Posterior cingulate gyrus (tissue), 11 donors: Measurements from ENCODE around the gene LRRC19.

Experiments
- DNase-seq, 10 donors: peaks; one replicate each; pipeline versions ENCODE4 v3.0.0 to v3.0.0-alpha.2; 2020 to 2021; ENCODE audit warnings: mixed read lengths in 3 of 10
- intact Hi-C: fragments of 100-400 bp; cut with DNase I; formaldehyde crosslinking; loops from one replicate; pipeline ENCODE4 v1.15.1; 2023

Gene LRRC19

DNA sequence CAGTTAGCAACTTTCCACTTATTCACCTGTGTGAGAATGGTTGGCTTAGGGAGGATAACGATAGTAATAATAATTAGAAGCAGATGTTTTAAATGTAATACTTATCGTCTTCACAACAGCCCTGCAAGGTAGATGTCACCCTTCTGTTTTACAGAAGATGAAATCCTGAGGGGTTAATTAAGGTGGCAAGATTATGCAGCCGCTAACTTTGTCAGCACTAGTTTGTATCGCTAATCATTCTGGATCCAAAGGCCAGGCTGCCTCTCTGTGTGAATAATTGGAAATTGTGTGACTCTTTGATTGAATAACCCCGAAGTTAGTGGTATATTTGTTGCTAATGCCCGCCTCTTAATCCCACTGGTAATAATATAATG lies 48.6 kb downstream of the LRRC19 start:
- DNase-seq: no peak
- intact Hi-C loops: loop anchor here (2.0 to 5.0 kb wide), 2 partner anchors 64 to 615 kb away; partner anchors contain the start of genes C9orf72 and CAAP1

DNA sequence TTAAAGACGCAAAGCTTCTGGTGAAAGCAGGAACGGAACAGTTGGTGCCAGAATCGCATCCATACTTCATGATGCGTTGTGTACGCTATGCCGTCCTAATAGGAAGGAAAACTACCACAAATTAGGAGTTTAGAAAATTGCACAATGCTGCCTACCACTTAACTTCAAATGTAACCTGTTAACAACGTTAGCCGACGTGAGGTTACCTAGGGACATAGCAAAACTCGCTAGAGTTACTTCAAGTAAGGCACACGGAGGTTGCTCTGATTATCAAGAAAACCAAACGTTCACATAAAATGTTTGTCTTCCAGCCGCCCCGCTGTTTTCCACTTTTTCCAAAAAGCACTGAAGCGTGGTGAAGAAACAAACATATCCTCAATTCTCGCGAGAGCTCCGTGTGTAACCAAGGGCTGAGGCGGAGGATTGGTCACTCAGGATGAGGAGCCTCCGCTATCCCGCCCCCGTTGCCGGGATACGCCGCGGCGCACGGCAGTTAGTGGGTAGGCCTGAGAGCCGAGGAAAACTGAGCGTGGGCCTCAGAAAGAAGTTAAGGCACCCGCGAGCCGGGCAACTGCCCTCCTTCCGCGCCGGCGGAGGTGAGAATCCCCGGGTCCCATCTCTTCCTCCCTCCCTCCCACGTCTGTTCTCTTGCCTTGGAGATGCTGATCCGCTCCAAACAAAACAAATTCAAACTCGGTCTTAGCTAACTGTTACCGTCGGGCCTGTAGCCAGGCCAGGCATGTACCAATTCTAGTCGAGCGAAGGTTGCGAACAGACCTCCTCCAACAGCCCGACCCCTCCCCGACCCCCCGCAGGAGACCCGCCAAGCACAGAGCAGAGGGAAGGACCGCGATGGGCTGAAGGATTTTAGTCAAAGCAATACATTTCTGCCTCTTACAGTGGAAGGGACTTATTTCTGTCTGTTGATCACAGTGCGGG lies 49.3 kb downstream of the LRRC19 start, which contains the start of gene IFT74:
TSS of gene IFT74 (plus strand) at position 492 of the 939 bp plus-strand sequence. CDS start 5,556 bp downstream, outside the sequence.
- DNase-seq: peak; percentile 92 to 100 (median 98)
- intact Hi-C loops: loop anchor here (2.0 to 5.0 kb wide), 2 partner anchors 63 to 616 kb away; partner anchors contain the start of genes C9orf72 and CAAP1

DNA sequence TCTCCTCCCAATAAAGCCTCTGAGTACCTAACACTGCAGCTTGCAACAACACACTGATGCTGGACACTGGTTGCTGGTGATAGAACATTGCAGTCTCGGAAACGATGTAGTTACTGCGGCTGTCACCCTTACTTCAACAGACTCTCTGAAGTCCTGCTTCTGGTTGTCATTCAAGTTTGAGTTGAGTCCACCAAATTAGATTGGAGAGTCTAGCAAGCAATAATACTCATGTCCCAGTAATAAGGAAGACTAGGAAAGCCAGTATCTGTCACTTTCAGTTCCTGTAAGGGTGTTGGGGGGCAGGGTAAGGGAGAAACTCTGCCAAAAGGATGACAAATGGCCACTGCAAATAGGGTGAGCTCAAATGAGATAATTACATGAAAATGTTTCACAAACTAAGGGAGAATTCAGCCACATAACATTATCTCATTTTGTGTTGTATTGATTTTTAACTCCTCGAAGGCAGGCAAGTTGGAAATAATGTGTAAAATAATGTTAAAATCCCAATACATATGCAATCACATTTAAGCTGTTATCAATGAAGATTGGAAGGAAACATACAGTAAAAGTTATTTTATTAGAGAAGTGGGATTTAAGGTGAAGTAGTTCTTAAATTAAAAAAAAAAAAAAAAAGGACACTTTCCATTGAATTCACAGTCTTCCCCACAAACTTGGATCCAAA lies 50.1 kb downstream of the LRRC19 start:
- intact Hi-C loops: loop anchor here (5.0 kb wide), 1 partner anchor 617 kb away; the partner anchor contains the start of gene C9orf72

DNA sequence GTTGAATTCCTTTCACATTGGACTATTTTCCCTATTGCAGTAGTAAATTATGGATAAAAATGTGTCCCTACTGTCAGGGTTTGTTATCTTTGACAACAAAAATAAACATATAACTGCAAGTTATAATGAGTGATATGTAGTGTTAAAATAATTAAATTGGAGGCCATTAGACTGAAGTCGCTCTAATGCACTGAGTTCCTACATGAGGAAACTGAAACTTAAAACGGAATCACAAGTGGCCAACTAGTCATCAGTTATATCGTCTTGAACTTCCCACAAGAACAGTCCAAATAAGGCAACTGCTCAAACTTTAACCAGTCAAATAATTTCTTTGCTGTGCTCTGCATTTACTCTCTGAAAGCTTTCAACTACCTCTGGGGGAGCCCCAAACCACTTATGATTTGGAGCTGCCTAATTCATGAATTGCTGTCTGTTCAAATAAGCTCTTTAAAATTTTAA lies 51.4 kb downstream of the LRRC19 start:
- no peak for DNase-seq
- intact Hi-C loops: no loop called here

More for the DNA sequence above, 50.1 kb downstream of the LRRC19 start:
- DNase-seq: no peak

DNA sequence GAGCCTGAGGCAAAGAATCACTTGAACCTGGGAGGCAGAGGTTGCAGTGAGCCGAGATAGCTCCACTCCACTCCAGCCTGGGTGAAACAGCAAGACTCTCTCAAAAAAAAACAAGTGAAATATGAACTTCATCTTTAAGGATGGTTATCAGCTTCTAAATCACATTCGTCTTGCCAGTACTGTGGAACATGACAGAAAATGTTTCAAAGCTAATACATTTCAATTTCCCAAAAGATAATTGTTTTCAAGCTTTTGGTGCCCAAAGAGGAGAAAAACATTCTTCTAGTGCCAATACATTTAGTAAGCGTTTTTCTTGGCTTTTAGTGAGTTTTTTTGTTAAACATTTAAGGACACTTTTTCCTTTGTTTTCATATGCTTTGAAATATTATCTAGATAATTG lies 53.7 kb downstream of the LRRC19 start:
- DNase-seq: no peak
- intact Hi-C loops: no loop called here

DNA sequence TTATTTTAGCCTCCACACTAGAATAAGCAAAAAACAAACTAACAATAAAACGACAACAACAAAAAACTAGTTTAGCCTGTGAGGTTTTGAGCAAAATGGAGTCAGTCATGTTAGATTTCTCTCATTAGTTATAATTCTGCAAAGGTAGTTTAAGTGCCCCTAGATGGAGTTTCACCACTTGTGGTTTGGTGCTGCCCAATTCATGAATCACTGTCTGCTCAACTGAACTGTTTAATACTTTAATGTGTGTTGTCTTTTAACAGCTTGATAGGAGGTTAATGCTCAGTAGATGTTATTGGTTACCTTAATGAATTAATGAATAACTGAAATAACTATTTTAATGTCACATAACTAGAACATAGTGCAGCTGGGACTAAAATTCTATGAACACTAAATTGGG lies 55.0 kb downstream of the LRRC19 start:
- DNase-seq: no peak
- intact Hi-C loops: no loop called here

DNA sequence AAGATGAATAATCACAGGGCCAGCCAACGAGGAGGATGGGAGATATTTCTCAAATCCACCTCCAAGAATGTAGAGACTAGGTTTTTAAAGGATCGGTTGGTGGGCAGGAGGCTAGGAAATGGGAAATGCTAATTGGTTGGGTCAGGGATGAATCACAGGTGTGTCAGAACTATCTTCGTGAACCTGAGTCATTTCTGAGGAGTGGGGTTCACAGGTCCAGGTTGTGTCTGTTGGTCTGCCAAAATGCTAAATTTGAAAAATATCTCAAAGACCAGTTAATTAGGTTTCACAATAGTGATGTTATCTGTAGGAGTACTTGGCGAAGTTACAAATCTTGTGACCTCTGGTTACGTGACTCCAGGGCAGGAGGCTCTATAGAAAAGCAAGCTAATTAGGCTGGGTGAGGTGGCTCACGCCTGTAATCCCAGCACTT lies 55.8 kb downstream of the LRRC19 start:
- intact Hi-C loops: no loop called here

DNA sequence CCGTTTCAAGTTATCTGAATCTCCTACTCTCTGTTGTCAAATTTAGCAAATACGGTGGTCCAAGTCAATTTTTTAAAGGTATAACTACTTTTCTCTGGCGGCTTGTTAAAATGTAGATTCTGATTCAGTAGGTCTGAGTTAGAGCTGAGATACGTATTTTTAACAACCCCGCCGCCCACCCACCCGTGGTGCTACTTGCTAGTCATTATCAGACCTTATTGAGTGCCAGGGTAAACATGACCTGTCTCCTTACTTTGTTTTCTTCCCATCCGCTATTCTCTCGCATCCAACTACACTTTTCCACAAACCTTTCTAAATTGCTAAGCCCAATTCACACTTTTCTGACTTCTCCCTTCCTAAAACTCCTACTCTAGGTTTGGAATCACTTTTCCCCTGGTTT lies 57.7 kb downstream of the LRRC19 start:
- intact Hi-C loops: loop anchor here (2.0 kb wide), 1 partner anchor 55 kb away; the partner anchor contains the start of gene CAAP1
- DNase-seq: no peak

More for the DNA sequence above, 55.8 kb downstream of the LRRC19 start:
- no peak for DNase-seq

DNA sequence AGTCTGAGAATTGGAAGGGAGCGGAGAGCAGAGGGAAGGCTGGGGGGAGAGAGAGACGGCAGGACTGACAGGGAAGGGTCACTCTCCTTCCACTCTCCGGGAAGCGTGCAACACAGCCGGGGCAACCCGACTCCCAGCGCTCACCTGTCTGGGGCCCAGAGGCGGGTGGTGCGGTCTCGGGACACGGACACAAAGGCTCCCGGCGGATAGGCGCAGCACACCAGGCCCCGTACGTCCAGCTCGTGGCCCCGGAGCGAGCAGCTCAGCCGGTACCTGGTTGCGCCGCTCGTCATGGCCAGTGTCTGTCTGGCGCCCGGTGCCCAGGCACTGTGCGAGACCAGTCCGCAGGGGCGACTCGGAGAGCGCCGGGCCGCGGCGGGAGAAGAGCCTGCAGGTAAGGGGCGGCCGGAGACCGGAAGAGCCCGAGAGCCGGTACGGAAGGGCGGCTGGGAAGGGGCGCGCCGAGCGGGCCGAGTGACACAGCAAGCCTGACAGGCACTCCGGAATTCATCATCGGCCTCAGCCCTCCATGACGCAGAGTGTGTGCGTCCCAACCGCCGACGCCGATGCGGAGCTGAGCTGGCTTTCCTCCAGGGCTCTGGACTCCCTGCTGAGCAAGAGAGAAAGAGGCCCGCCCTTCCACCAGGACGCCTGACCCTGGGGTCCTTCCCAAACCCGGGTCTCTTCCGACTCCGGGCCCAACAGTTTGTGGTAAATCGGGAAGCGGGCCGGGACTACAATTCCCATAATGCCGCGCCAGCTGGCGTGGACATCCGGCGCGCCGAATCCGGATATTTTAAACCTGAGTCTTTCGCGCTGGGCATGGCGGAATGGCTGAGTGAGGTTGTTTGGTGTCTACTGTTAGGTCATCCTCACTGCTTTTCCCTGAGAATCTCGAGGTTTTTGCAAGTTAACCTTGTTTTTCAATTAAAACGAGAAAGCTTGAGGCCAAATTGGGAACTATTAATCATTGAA lies 58.4 kb downstream of the LRRC19 start, which contains the start of gene PLAA:
TSS of gene PLAA (minus strand) at position 490 of the 975 bp plus-strand sequence. CDS start at position 293, 197 bp downstream.
- intact Hi-C loops: loop anchor here (2.0 kb wide), 1 partner anchor 54 kb away; the partner anchor contains the start of gene CAAP1
- peak; percentile 80 to 98 (median 86) for DNase-seq

DNA sequence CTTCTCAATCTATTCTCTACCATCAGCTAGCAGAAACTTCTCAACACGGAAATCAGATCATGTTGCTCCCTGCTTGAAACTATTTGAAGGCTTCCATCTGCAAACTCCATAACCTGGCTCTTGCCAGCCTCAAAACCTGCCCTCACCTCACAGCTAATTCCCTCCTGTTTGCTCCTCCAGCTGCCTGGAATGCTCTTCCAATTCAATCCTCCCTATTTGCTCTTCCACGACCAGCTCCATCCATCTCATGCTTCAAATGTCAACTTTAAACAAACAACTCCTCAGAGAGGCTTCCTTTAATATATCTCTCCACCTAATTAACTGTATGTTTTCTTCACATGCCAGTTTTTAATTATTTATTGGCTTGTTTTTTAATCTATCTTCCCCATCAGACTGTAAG lies 59.9 kb downstream of the LRRC19 start:
- intact Hi-C loops: no loop called here

More for the DNA sequence above, 59.9 kb downstream of the LRRC19 start:
- no peak for DNase-seq
